Measurements from ENCODE around the gene SLC9A4. TPM values are rescaled to one million over a fixed set of nuclear protein-coding genes. Genes with fewer than 3 reads are reported as not detected.

Gene SLC9A4
- total RNA-seq, 1 donor from 2014 or later, result 0.62 TPM

- H3K4me3 Mint-ChIP-seq (ENCODE audit: low read depth), result no peak overlapping the region
- TF ChIP-seq CTCF (IDR thresholded peaks at IDR 0.05; ENCODE audit: unreplicated experiment), result no peak
- no peaks in the 10 kb centered on the region for H3K9me3 Mint-ChIP-seq (ENCODE audit: low read depth)
- H3K4me1 Mint-ChIP-seq (ENCODE audit: low read depth), result no peaks in the 10 kb centered on the region
- no peak overlapping the region for H3K27ac Mint-ChIP-seq
- no peak for DNase-seq (ENCODE audit: low spot score, unreplicated experiment)
- no peaks in the 10 kb centered on the region for H3K27me3 Mint-ChIP-seq
- no peaks in the 10 kb centered on the region for H3K36me3 Mint-ChIP-seq (ENCODE audit: insufficient read depth)
These were observed 36.7 kb upstream of the SLC9A4 start for GRCh38 chr2:102436323-102436722.

- Mint-ChIP-seq H3K36me3 (ENCODE audit: insufficient read depth) (no peaks in the 10 kb centered on the region), H3K9me3 (ENCODE audit: low read depth) (no peaks in the 10 kb centered on the region), H3K27me3 (no peaks in the 10 kb centered on the region), H3K4me3 (ENCODE audit: low read depth) (no peak overlapping the region), H3K4me1 (ENCODE audit: low read depth) (no peaks in the 10 kb centered on the region), H3K27ac (no peak overlapping the region)
- no peak for TF ChIP-seq CTCF (IDR thresholded peaks at IDR 0.05; ENCODE audit: unreplicated experiment)
- no peak for DNase-seq (ENCODE audit: low spot score, unreplicated experiment)
These were observed 35.9 kb upstream of the SLC9A4 start for GRCh38 chr2:102437122-102437521.

GRCh38 chr2:102438111-102438510 is 34.9 kb upstream of the SLC9A4 start:
- Mint-ChIP-seq H3K36me3 (ENCODE audit: insufficient read depth) (no peaks in the 10 kb centered on the region), H3K27me3 (no peaks in the 10 kb centered on the region), H3K4me3 (ENCODE audit: low read depth) (no peak overlapping the region), H3K4me1 (ENCODE audit: low read depth) (no peaks in the 10 kb centered on the region), H3K9me3 (ENCODE audit: low read depth) (no peaks in the 10 kb centered on the region), H3K27ac (no peak overlapping the region)
- no peak for TF ChIP-seq CTCF (IDR thresholded peaks at IDR 0.05; ENCODE audit: unreplicated experiment)
- no peak for DNase-seq (ENCODE audit: low spot score, unreplicated experiment)

GRCh38 chr2:102438578-102438977 is 34.4 kb upstream of the SLC9A4 start:
- TF ChIP-seq CTCF (IDR thresholded peaks at IDR 0.05; ENCODE audit: unreplicated experiment), result no peak
- Mint-ChIP-seq H3K4me1 (ENCODE audit: low read depth) (no peaks in the 10 kb centered on the region), H3K4me3 (ENCODE audit: low read depth) (no peak overlapping the region), H3K36me3 (ENCODE audit: insufficient read depth) (no peaks in the 10 kb centered on the region), H3K27me3 (no peaks in the 10 kb centered on the region), H3K27ac (no peak overlapping the region), H3K9me3 (ENCODE audit: low read depth) (no peaks in the 10 kb centered on the region)
- DNase-seq (ENCODE audit: low spot score, unreplicated experiment), result no peak

- Mint-ChIP-seq H3K27me3 (no peaks in the 10 kb centered on the region), H3K9me3 (ENCODE audit: low read depth) (no peaks in the 10 kb centered on the region), H3K4me3 (ENCODE audit: low read depth) (no peak overlapping the region), H3K36me3 (ENCODE audit: insufficient read depth) (no peaks in the 10 kb centered on the region), H3K27ac (no peak overlapping the region), H3K4me1 (ENCODE audit: low read depth) (no peaks in the 10 kb centered on the region)
- TF ChIP-seq CTCF (IDR thresholded peaks at IDR 0.05; ENCODE audit: unreplicated experiment), result no peak
- no peak for DNase-seq (ENCODE audit: low spot score, unreplicated experiment)
These were observed 33.8 kb upstream of the SLC9A4 start for GRCh38 chr2:102439065-102439695.

Data from progenitor cell of endocrine pancreas (in vitro differentiated cells).